Measurements from ENCODE around the gene LSG1.

DNA sequence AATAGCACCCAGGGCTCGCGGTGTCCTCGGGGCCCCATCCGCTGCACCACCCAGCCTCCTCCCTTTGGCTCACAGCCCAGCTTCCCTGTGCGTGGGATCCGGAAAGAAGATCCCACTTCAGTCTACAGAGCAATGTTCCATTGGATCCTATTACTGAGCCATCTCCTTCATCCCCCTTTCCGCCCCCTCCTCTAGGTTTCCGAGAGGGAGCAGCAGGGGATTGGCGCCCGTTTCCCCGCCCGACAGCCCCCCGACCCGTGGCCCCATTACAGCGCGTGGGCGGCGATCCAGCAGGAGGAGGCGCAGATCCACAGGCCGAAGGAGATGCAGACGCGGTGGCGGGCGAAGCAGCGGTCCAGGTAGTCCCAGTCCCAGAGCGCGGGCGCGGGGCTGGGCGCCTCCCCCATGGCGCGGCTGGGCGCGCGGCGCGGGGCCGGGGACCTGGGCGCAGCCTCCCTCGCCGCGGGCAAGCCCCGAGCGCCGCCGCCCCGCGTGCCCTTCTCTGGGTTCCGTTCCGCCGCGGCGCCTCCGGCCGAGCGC is 39.1 kb downstream of the LSG1 start:
- TF ChIP-seq, protein P1, sequence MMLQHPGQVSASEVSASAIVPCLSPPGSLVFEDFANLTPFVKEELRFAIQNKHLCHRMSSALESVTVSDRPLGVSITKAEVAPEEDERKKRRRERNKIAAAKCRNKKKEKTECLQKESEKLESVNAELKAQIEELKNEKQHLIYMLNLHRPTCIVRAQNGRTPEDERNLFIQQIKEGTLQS (IDR thresholded peaks at IDR 0.05): no peak
- TF ChIP-seq SRF (IDR thresholded peaks at IDR 0.05; ENCODE audit: low read depth) (no peak), POLR2A (IDR thresholded peaks at IDR 0.05; ENCODE audit: borderline replicate concordance, extremely low read depth, insufficient read depth, insufficient read length) (no peak), ELF1 (IDR thresholded peaks at IDR 0.05; ENCODE audit: borderline replicate concordance, low read depth) (no peak), YY1 (IDR thresholded peaks at IDR 0.05; ENCODE audit: extremely low read depth, insufficient replicate concordance, low read depth, low read length) (no peak), SIN3A (IDR thresholded peaks at IDR 0.05; ENCODE audit: low read depth) (no peak), POLR2AphosphoS5 (IDR thresholded peaks at IDR 0.05; ENCODE audit: low read depth, low read length) (no peak), SP1 (IDR thresholded peaks at IDR 0.05; ENCODE audit: low read depth) (no peak), EZH2 (IDR thresholded peaks at IDR 0.05) (no peak), ZFX (IDR thresholded peaks at IDR 0.05) (peak; percentile 49; the same call in 1 of the 2 replicates)
- TF ChIP-seq, protein P2, sequence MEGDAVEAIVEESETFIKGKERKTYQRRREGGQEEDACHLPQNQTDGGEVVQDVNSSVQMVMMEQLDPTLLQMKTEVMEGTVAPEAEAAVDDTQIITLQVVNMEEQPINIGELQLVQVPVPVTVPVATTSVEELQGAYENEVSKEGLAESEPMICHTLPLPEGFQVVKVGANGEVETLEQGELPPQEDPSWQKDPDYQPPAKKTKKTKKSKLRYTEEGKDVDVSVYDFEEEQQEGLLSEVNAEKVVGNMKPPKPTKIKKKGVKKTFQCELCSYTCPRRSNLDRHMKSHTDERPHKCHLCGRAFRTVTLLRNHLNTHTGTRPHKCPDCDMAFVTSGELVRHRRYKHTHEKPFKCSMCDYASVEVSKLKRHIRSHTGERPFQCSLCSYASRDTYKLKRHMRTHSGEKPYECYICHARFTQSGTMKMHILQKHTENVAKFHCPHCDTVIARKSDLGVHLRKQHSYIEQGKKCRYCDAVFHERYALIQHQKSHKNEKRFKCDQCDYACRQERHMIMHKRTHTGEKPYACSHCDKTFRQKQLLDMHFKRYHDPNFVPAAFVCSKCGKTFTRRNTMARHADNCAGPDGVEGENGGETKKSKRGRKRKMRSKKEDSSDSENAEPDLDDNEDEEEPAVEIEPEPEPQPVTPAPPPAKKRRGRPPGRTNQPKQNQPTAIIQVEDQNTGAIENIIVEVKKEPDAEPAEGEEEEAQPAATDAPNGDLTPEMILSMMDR (IDR thresholded peaks at IDR 0.05 in 2 of 3, conservative IDR thresholded peaks at IDR 0.05 in 1 of 3; ENCODE audit: borderline replicate concordance in 1 of 3, insufficient read depth in 1 of 3, low read depth in 2 of 3, low read length in 2 of 3): no peak

Data from HCT116 (cell line).